ENCODE measurements around the gene MND1. TPM values are rescaled to one million over a fixed set of nuclear protein-coding genes. Genes with fewer than 3 reads are reported as not detected.
"Not testable (repeated sequence)": the region's sequence is repeated elsewhere in the genome, so short reads cannot be mapped to it uniquely, and the experiment has no call there.

MND1 gene
- total RNA-seq, 2 donors from 2014 or later, result not detected

- no peaks in the 10 kb centered on the region for H3K27me3 Mint-ChIP-seq
- no peaks in the 10 kb centered on the region for H3K9me3 ChIP-seq (ENCODE audit: control insufficient read depth, low read length, poor library complexity, severe bottlenecking)
- ATAC-seq (no peak), DNase-seq (no peak)
- no peaks in the 10 kb centered on the region for H3K36me3 Mint-ChIP-seq (ENCODE audit: low read depth)
- H3K4me3 Mint-ChIP-seq, result peak overlapping the region; percentile 74
- no peak overlapping the region for H3K27ac Mint-ChIP-seq
- H3K4me1 Mint-ChIP-seq, result peaks cover 31% of the 10 kb centered on the region
Measured at GRCh38 chr4:153440475-153440874, 96.0 kb downstream of the MND1 start.

- DNase-seq, result no peak
- no peaks in the 10 kb centered on the region for H3K27me3 Mint-ChIP-seq
- peaks cover 21% of the 10 kb centered on the region for H3K4me1 Mint-ChIP-seq
- no peaks in the 10 kb centered on the region for H3K36me3 Mint-ChIP-seq (ENCODE audit: low read depth)
- H3K9me3 ChIP-seq (ENCODE audit: control insufficient read depth, low read length, poor library complexity, severe bottlenecking), result no peaks in the 10 kb centered on the region
- H3K4me3 Mint-ChIP-seq, result no peak overlapping the region
- no peak for ATAC-seq
- no peak overlapping the region for H3K27ac Mint-ChIP-seq
Measured at GRCh38 chr4:153447175-153447905, 102.9 kb downstream of the MND1 start.

GRCh38 chr4:153448003-153448731 lies 103.7 kb downstream of the MND1 start:
- no peak for ATAC-seq
- no peak overlapping the region for H3K4me3 Mint-ChIP-seq

GRCh38 chr4:153449338-153449737 lies 104.8 kb downstream of the MND1 start:
- no peak for DNase-seq
- H3K9me3 ChIP-seq (ENCODE audit: control insufficient read depth, low read length, poor library complexity, severe bottlenecking), result no peaks in the 10 kb centered on the region
- ATAC-seq, result no peak
- Mint-ChIP-seq H3K4me1 (peaks cover 16% of the 10 kb centered on the region), H3K27ac (peak overlapping the region; percentile 80), H3K36me3 (ENCODE audit: low read depth) (no peaks in the 10 kb centered on the region), H3K4me3 (no peak overlapping the region), H3K27me3 (no peaks in the 10 kb centered on the region)

More at GRCh38 chr4:153448003-153448731, 103.7 kb downstream of the MND1 start:
- no peaks in the 10 kb centered on the region for H3K9me3 ChIP-seq (ENCODE audit: control insufficient read depth, low read length, poor library complexity, severe bottlenecking)
- no peak for DNase-seq
- Mint-ChIP-seq H3K27ac (no peak overlapping the region), H3K27me3 (no peaks in the 10 kb centered on the region), H3K4me1 (peaks cover 15% of the 10 kb centered on the region), H3K36me3 (ENCODE audit: low read depth) (no peaks in the 10 kb centered on the region)

- H3K4me1 Mint-ChIP-seq, result peaks cover 16% of the 10 kb centered on the region
- H3K9me3 ChIP-seq (ENCODE audit: control insufficient read depth, low read length, poor library complexity, severe bottlenecking), result no peaks in the 10 kb centered on the region
- ATAC-seq, result peak; percentile 66
- no peak for DNase-seq
- no peaks in the 10 kb centered on the region for H3K36me3 Mint-ChIP-seq (ENCODE audit: low read depth)
- H3K27me3 Mint-ChIP-seq, result no peaks in the 10 kb centered on the region
- H3K27ac Mint-ChIP-seq, result peak overlapping the region; percentile 87
- peak overlapping the region; percentile 59 for H3K4me3 Mint-ChIP-seq
Measured at GRCh38 chr4:153450544-153450917, 106.0 kb downstream of the MND1 start.

GRCh38 chr4:153451145-153451544 lies 106.7 kb downstream of the MND1 start:
- not testable (repeated sequence) for H3K27ac Mint-ChIP-seq; H3K9me3 ChIP-seq (ENCODE audit: control insufficient read depth, low read length, poor library complexity, severe bottlenecking); DNase-seq; H3K27me3 Mint-ChIP-seq; H3K36me3 Mint-ChIP-seq (ENCODE audit: low read depth); H3K4me3 Mint-ChIP-seq; ATAC-seq
- peaks cover 16% of the 10 kb centered on the region for H3K4me1 Mint-ChIP-seq

GRCh38 chr4:153451911-153452657 lies 107.6 kb downstream of the MND1 start:
- H3K9me3 ChIP-seq (ENCODE audit: control insufficient read depth, low read length, poor library complexity, severe bottlenecking), result no peaks in the 10 kb centered on the region
- Mint-ChIP-seq H3K36me3 (ENCODE audit: low read depth) (no peaks in the 10 kb centered on the region), H3K4me1 (peaks cover 16% of the 10 kb centered on the region), H3K27me3 (no peaks in the 10 kb centered on the region), H3K27ac (peak overlapping the region; percentile 21), H3K4me3 (no peak overlapping the region)
- no peak for ATAC-seq
- DNase-seq, result no peak

- Mint-ChIP-seq H3K27me3 (no peaks in the 10 kb centered on the region), H3K36me3 (ENCODE audit: low read depth) (no peaks in the 10 kb centered on the region), H3K4me1 (peaks cover 18% of the 10 kb centered on the region), H3K27ac (no peak overlapping the region), H3K4me3 (no peak overlapping the region)
- ATAC-seq, result no peak
- H3K9me3 ChIP-seq (ENCODE audit: control insufficient read depth, low read length, poor library complexity, severe bottlenecking), result no peaks in the 10 kb centered on the region
- no peak for DNase-seq
Measured at GRCh38 chr4:153452658-153453378, 108.3 kb downstream of the MND1 start.

- Mint-ChIP-seq H3K4me1 (peaks cover 18% of the 10 kb centered on the region), H3K27me3 (no peaks in the 10 kb centered on the region), H3K4me3 (no peak overlapping the region), H3K36me3 (ENCODE audit: low read depth) (no peaks in the 10 kb centered on the region), H3K27ac (no peak overlapping the region)
- no peaks in the 10 kb centered on the region for H3K9me3 ChIP-seq (ENCODE audit: control insufficient read depth, low read length, poor library complexity, severe bottlenecking)
- DNase-seq (no peak), ATAC-seq (no peak)
Measured at GRCh38 chr4:153453402-153453801, 108.9 kb downstream of the MND1 start.

GRCh38 chr4:153458969-153459368 lies 114.5 kb downstream of the MND1 start:
- no peaks in the 10 kb centered on the region for H3K36me3 Mint-ChIP-seq (ENCODE audit: low read depth)
- DNase-seq (no peak), ATAC-seq (no peak)
- H3K9me3 ChIP-seq (ENCODE audit: control insufficient read depth, low read length, poor library complexity, severe bottlenecking), result no peaks in the 10 kb centered on the region
- H3K4me3 Mint-ChIP-seq, result no peak overlapping the region
- H3K4me1 Mint-ChIP-seq, result peaks cover 5% of the 10 kb centered on the region
- no peaks in the 10 kb centered on the region for H3K27me3 Mint-ChIP-seq
- H3K27ac Mint-ChIP-seq, result no peak overlapping the region

- not testable (repeated sequence) for ATAC-seq; H3K27ac Mint-ChIP-seq; DNase-seq; H3K9me3 ChIP-seq (ENCODE audit: control insufficient read depth, low read length, poor library complexity, severe bottlenecking); H3K36me3 Mint-ChIP-seq (ENCODE audit: low read depth); H3K4me3 Mint-ChIP-seq; H3K27me3 Mint-ChIP-seq
- H3K4me1 Mint-ChIP-seq, result peaks cover 14% of the 10 kb centered on the region
Measured at GRCh38 chr4:153461549-153461948, 117.1 kb downstream of the MND1 start.

GRCh38 chr4:153464068-153464467 lies 119.6 kb downstream of the MND1 start:
- DNase-seq (no peak), ATAC-seq (no peak)
- Mint-ChIP-seq H3K4me1 (peaks cover 23% of the 10 kb centered on the region), H3K4me3 (no peak overlapping the region), H3K27ac (no peak overlapping the region), H3K36me3 (ENCODE audit: low read depth) (peaks cover 3% of the 10 kb centered on the region), H3K27me3 (no peaks in the 10 kb centered on the region)
- H3K9me3 ChIP-seq (ENCODE audit: control insufficient read depth, low read length, poor library complexity, severe bottlenecking), result no peaks in the 10 kb centered on the region
